CD4-positive, alpha-beta T cell (primary cell): ENCODE results near the gene SCAMP4. TPM values are rescaled to one million over a fixed set of nuclear protein-coding genes. Genes with fewer than 3 reads are reported as not detected.
A peak's percentile ranks its signal among the peaks of the same experiment; 100 is the strongest.

ENCODE experiments used
- ATAC-seq: fragments of 200-7000 bp; cut with Tn5 transposase; one replicate; pipeline ENCODE4 v1.10.0; 2022; ENCODE audit warnings: mild to moderate bottlenecking; ENCODE audit not compliant: poor library complexity
- CTCF ChIA-PET: fragments of 350-600 bp; sonication (Branson Sonifier 250); formaldehyde crosslinking; loops from one replicate; lab custom pipeline; 2021; ENCODE audit warnings: antibody characterized with exemption, inconsistent platforms; lab: Charles Lee
- POLR2A ChIA-PET: fragments of 350-600 bp; sonication (Branson Sonifier 250); formaldehyde crosslinking; loops from one replicate; lab custom pipeline; 2021; ENCODE audit warnings: antibody characterized with exemption, inconsistent platforms; lab: Charles Lee
- DNase-seq, 14 experiments: peaks; one replicate each; pipeline ENCODE4 v3.0.0-alpha.2; 2013 to 2020; ENCODE audit warnings: mixed read lengths in 2 of 14
- H3K27ac ChIP-seq, 2 donors: one replicate each; pipeline versions ENCODE4 v1.5.1 to v1.7.0; 2013; ENCODE audit warnings: low read length in 2 of 2, low read depth in 1 of 2, mild to moderate bottlenecking in 1 of 2
- H3K27me3 ChIP-seq, 2 experiments: 1 replicate in 1 of 2; 2 replicates in 1 of 2; pipeline versions ENCODE4 v1.6.1 to v1.7.0; 2013; ENCODE audit warnings: low read length in 2 of 2, control low read depth in 1 of 2, mild to moderate bottlenecking in 1 of 2, moderate library complexity in 1 of 2; ENCODE audit not compliant: insufficient read depth in 2 of 2, control insufficient read depth in 1 of 2
- H3K36me3 ChIP-seq: one replicate; pipeline ENCODE4 v1.6.1; 2013; ENCODE audit warnings: low read length, control low read depth; ENCODE audit not compliant: insufficient read depth
- H3K4me1 ChIP-seq: one replicate; pipeline ENCODE4 v1.6.1; 2013; ENCODE audit warnings: low read length, control low read depth; ENCODE audit not compliant: insufficient read depth
- H3K4me3 ChIP-seq: one replicate; pipeline ENCODE4 v1.5.1; 2013; ENCODE audit warnings: mild to moderate bottlenecking, low read length, moderate library complexity
- H3K9me3 ChIP-seq, 2 experiments: 1 replicate in 1 of 2; 2 replicates in 1 of 2; pipeline versions ENCODE4 v1.6.1 to v1.7.0; 2013; ENCODE audit warnings: low read length in 2 of 2, mild to moderate bottlenecking in 2 of 2, control low read depth in 1 of 2, moderate library complexity in 1 of 2; ENCODE audit not compliant: control insufficient read depth in 1 of 2, insufficient read depth in 1 of 2
- H3K27ac Mint-ChIP-seq: one replicate; pipeline ENCODE4 v1.8.0; 2020; ENCODE audit warnings: mixed read lengths
- H3K27me3 Mint-ChIP-seq: one replicate; pipeline ENCODE4 v1.8.0; 2021; ENCODE audit warnings: mixed read lengths
- H3K36me3 Mint-ChIP-seq: one replicate; pipeline ENCODE4 v1.8.0; 2021; ENCODE audit warnings: low read depth, mixed read lengths
- H3K4me1 Mint-ChIP-seq: one replicate; pipeline ENCODE4 v1.8.0; 2021; ENCODE audit warnings: low read depth, mixed read lengths
- H3K4me3 Mint-ChIP-seq: one replicate; pipeline ENCODE4 v1.8.0; 2020; ENCODE audit warnings: mild to moderate bottlenecking, mixed read lengths
- H3K9me3 Mint-ChIP-seq: one replicate; pipeline ENCODE4 v1.8.0; 2020; ENCODE audit warnings: mixed read lengths
- CTCF ChIP-seq: fragments of 200-600 bp; IDR thresholded peaks from one replicate; pipeline ENCODE4 v1.8.0; 2022; ENCODE audit warnings: antibody characterized with exemption, mild to moderate bottlenecking
- intact Hi-C, 2 experiments: fragments of 100-400 bp; cut with DNase I in 1 of 2; cut with micrococcal nuclease in 1 of 2; formaldehyde crosslinking; loops; one replicate each; pipeline versions ENCODE4 v1.15.1 to v1.9.0; 2023 to 2025; cut with DNase I, micrococcal nuclease
- total RNA-seq, 174 experiments: library from RNA in 2 of 174; stranded (reverse) in 2 of 174; gene quantifications; one replicate each; pipeline ENCODE4 v1.2.3 and lab custom pipeline; 2021 to 2026

The SCAMP4 gene
- total RNA-seq, 2 experiments from 2014 or later = 12.7 to 15.4 TPM

- POLR2A ChIA-PET = interaction anchor here (1.2 to 3.6 kb wide), 2 partner anchors 8 to 9 kb away, joined by 3 to 41 read pairs; no protein-coding TSS in a partner anchor
Measured at GRCh38 chr19:1867349-1867724, 37.9 kb upstream of the SCAMP4 start.

GRCh38 chr19:1868971-1869370, 36.2 kb upstream of the SCAMP4 start:
- Histone ChIP-seq H3K27me3 (no peaks in the 10 kb centered on the region), H3K27ac (no peak overlapping the region), H3K4me3 (no peak overlapping the region), H3K9me3 (no peaks in the 10 kb centered on the region), H3K36me3 (peaks cover 28% of the 10 kb centered on the region), H3K4me1 (peaks cover 36% of the 10 kb centered on the region)
- H3K4me1 Mint-ChIP-seq = peaks cover 14% of the 10 kb centered on the region
- ATAC-seq = no peak
- H3K9me3 Mint-ChIP-seq = no peaks in the 10 kb centered on the region
- ChIA-PET POLR2A (interaction anchor here (1.0 kb wide), 1 partner anchor 607 kb away, joined by 4 read pairs; the partner anchor contains the start of gene GADD45B), CTCF (no interaction called here)
- H3K4me3 Mint-ChIP-seq = peak overlapping the region; percentile 11
- intact Hi-C loops = no loop called here
- TF ChIP-seq CTCF = no peak
- H3K27ac Mint-ChIP-seq = no peak overlapping the region
- H3K27me3 Mint-ChIP-seq = no peaks in the 10 kb centered on the region
- H3K36me3 Mint-ChIP-seq = peaks cover 19% of the 10 kb centered on the region
- DNase-seq = no peak

More at GRCh38 chr19:1867349-1867724, 37.9 kb upstream of the SCAMP4 start:
- H3K36me3 Mint-ChIP-seq = peaks cover 21% of the 10 kb centered on the region
- peaks cover 14% of the 10 kb centered on the region for H3K36me3 ChIP-seq
- H3K27me3 Mint-ChIP-seq = no peaks in the 10 kb centered on the region
- no peak for ATAC-seq
- H3K4me1 Mint-ChIP-seq = peaks cover 13% of the 10 kb centered on the region
- intact Hi-C loops = no loop called here
- H3K9me3 ChIP-seq = no peaks in the 10 kb centered on the region
- peaks cover 20% of the 10 kb centered on the region for H3K4me1 ChIP-seq
- no peaks in the 10 kb centered on the region for H3K27me3 ChIP-seq
- no peak overlapping the region for H3K4me3 ChIP-seq
- DNase-seq = no peak
- H3K27ac ChIP-seq = no peak overlapping the region
- no peaks in the 10 kb centered on the region for H3K9me3 Mint-ChIP-seq
- H3K27ac Mint-ChIP-seq = peak overlapping the region; percentile 36
- no peak for TF ChIP-seq CTCF
- no peak overlapping the region for H3K4me3 Mint-ChIP-seq
- CTCF ChIA-PET = no interaction called here

GRCh38 chr19:1871140-1871597, 34.0 kb upstream of the SCAMP4 start:
- Mint-ChIP-seq H3K36me3 (peaks cover 40% of the 10 kb centered on the region), H3K27ac (no peak overlapping the region), H3K9me3 (no peaks in the 10 kb centered on the region), H3K4me3 (no peak overlapping the region), H3K4me1 (peaks cover 27% of the 10 kb centered on the region), H3K27me3 (no peaks in the 10 kb centered on the region)
- Histone ChIP-seq H3K4me1 (peaks cover 31% of the 10 kb centered on the region), H3K27me3 (no peaks in the 10 kb centered on the region), H3K36me3 (peaks cover 28% of the 10 kb centered on the region), H3K4me3 (no peak overlapping the region), H3K9me3 (no peaks in the 10 kb centered on the region), H3K27ac (no peak overlapping the region)
- intact Hi-C loops = no loop called here
- ChIA-PET POLR2A (no interaction called here), CTCF (no interaction called here)
- DNase-seq (no peak), ATAC-seq (no peak)
- no peak for TF ChIP-seq CTCF
